GM12875 (cell line): ENCODE data around the gene SCAPER.
"Not testable (repeated sequence)": the region's sequence is repeated elsewhere in the genome, so short reads cannot be mapped to it uniquely, and the experiment has no call there.

ENCODE experiments used
- H3K4me3 ChIP-seq: one replicate; pipeline ENCODE4 v1.5.1; 2011; ENCODE audit warnings: low read depth, low read length, control low read depth
- TF ChIP-seq, protein P1 (sequence below): IDR thresholded peaks from 2 replicates; pipeline ENCODE4 v1.5.1; 2011; ENCODE audit warnings: low read depth, mild to moderate bottlenecking, control low read depth, inconsistent platforms, low read length, moderate library complexity, borderline replicate concordance; ENCODE audit not compliant: insufficient read depth

SCAPER gene

GRCh38 chr15:76433798-76434400 lies 471.2 kb downstream of the SCAPER start:
- TF ChIP-seq, protein P1, sequence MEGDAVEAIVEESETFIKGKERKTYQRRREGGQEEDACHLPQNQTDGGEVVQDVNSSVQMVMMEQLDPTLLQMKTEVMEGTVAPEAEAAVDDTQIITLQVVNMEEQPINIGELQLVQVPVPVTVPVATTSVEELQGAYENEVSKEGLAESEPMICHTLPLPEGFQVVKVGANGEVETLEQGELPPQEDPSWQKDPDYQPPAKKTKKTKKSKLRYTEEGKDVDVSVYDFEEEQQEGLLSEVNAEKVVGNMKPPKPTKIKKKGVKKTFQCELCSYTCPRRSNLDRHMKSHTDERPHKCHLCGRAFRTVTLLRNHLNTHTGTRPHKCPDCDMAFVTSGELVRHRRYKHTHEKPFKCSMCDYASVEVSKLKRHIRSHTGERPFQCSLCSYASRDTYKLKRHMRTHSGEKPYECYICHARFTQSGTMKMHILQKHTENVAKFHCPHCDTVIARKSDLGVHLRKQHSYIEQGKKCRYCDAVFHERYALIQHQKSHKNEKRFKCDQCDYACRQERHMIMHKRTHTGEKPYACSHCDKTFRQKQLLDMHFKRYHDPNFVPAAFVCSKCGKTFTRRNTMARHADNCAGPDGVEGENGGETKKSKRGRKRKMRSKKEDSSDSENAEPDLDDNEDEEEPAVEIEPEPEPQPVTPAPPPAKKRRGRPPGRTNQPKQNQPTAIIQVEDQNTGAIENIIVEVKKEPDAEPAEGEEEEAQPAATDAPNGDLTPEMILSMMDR: no peak
- no peak overlapping the region for H3K4me3 ChIP-seq

DNA sequence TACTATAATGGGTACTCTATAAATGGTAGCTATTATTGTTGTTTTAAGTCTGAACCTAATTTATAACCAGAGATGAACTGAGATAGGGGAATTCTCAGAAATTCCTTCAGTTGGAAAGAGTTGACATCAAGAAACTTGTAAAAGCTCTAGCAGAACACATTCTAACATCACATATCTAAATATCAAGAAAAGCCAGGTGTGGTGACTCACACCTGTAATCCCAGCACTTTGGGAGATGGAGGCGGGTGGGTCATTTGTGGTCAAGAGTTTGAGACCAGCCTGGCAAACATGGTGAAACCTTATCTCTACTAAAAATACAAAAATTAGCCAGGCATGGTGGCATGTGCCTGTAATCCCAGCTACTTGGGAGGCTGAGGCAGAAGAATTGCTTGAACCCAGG lies 472.1 kb downstream of the SCAPER start:
- H3K4me3 ChIP-seq: not testable (repeated sequence)

- TF ChIP-seq, protein P1: no peak
- no peak overlapping the region for H3K4me3 ChIP-seq
Measured at GRCh38 chr15:76432604-76433003, 472.5 kb downstream of the SCAPER start.

GRCh38 chr15:76431971-76432370 lies 473.2 kb downstream of the SCAPER start:
- TF ChIP-seq, protein P1: no peak
- no peak overlapping the region for H3K4me3 ChIP-seq

DNA sequence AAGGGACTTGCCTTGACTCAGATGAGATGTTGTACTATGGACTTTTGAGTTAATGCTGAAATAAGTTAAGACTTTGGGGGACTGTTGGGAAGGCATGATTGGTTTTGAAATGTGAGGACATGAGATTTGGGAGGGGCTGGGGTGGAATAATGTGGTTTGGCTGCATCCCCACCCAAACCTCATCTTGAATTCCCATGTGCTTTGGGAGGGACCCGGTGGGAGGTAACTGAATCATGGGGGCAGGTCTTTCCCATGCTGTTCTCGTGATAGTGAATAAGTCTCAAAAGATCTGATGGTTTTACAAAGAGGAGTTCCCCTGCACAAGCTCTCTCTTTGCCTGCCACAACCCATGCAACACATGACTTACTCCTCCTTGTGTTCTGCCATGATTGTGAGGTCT lies 474.4 kb downstream of the SCAPER start:
- not testable (repeated sequence) for H3K4me3 ChIP-seq

DNA sequence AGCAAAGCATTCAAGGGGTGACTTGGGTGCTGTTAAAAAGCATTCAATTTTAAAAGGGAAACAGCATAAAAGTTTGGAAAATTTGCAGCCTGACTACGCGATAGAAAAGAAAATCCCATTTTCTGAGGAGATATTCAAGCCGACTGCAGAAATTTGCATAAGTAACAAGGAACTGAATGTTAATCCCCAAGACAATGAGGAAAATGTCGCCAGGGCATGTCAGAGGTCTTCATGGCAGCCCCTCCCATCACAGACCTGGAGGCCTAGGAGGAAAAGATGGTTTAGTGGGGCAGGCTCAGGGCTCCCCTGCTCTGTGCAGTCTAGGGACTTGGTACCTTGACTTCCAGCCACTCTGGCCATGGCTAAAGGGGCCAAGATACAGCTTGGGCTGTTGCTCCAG lies 475.5 kb downstream of the SCAPER start:
- TF ChIP-seq, protein P1: no peak
- H3K4me3 ChIP-seq: no peak overlapping the region

DNA sequence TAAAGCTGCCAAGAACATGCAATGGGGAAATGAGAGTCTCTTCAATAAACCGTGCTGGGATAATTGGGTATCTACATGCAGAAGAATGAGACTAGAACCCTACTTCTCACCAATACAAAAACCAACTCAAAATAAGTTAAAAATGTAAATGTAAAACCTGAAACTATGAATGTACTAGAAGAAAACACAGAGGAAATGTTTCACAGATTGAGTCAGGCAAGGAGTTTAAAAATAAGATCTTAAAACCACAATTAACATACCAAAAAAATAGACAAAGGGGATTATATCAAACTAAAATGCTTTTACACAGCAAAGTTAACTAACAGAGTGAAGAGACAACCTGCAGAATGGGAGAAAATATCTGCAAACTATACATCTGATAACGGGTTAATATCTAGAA lies 478.2 kb downstream of the SCAPER start:
- H3K4me3 ChIP-seq: no peak overlapping the region
- TF ChIP-seq, protein P1: no peak

GRCh38 chr15:76418352-76419140 lies 486.6 kb downstream of the SCAPER start:
- TF ChIP-seq, protein P1: no peak
- H3K4me3 ChIP-seq: no peak overlapping the region
